Stimulated activated CD8-positive, alpha-beta memory T cell treated with anti-CD3 and anti-CD28 coated beads, Interleukin-7, amount 100 ng/mL, for 1 hour (primary cell): ENCODE results near the gene GRIN2A.
"Not testable (repeated sequence)": the region's sequence is repeated elsewhere in the genome, so short reads cannot be mapped to it uniquely, and the experiment has no call there.

Experiments used
- DNase-seq, 2 donors: peaks; one replicate each; pipeline ENCODE4 v3.0.0-alpha.2; 2020; ENCODE audit warnings: low read depth in 2 of 2

The GRIN2A gene

DNA sequence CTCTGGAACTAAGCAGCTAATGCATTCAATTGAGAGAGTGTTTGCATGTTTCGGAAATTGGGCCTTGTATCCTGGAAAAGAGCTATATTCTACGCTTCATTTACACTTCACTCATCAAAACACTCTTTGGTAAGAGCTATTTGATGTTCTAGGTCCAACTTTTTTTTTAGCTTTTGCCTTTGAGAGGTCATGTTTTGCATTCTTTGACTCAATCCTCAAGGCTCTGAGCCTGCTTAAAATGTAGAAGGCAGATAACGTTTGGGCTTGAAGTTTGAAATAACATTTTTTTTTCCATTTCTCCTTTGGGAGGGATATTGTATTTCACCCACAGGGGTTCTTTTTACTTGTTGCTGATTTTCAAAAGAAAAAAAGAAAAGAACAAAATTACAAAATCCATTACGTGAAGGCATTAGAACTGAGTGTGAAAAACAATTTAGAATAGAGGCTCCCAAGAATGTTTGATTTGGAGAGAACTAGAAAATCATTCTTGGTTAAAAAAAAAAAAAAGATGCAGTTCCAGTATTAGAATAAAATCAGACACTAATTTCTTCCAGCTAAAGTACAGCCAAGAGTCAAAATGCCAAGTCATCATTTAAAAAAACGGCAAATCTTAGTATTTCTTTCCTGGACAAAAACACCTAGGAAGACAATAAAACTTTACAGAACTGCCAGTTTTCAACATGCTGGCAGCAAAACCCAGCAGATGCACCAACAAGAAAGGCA, 268.5 kb downstream of the GRIN2A start:
- DNase-seq, result no peak

DNA sequence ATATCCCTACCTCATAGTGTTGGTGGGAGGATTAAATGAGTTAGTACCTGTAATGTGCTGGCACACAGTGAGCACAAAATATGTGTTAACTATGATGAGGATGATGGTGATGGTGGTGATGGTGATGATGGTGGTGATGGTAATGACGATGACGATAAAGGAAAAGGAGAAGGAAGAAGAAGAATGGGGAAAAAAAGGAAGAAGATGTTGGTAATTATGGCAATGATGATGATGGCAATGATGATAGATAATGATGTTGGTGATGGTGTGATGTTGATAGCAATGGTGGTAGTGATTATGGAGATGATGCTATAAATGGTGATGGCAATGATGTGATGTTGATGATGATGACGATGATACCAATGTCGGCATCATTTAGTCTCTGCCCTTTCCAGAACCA, 270.2 kb downstream of the GRIN2A start:
- DNase-seq, result no peak

DNA sequence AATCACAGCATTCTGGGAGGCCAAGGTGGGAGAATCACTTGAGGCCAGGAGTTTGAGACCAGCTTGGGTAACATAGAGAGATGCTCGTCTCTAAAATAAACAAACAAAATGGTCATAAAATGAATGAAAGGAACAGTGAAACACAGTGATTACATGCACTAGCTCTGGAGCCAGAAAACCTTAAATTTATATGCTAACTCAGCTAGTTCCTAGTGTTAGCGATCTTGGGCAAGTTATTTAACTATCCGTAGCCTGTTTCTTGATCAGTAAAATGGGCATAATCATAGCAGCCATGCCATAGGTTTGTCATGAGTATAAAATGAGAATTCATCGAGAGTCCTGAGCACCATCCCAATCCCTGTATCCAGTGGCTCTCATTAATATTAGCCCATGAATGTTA, 271.0 kb downstream of the GRIN2A start:
- DNase-seq, result no peak

DNA sequence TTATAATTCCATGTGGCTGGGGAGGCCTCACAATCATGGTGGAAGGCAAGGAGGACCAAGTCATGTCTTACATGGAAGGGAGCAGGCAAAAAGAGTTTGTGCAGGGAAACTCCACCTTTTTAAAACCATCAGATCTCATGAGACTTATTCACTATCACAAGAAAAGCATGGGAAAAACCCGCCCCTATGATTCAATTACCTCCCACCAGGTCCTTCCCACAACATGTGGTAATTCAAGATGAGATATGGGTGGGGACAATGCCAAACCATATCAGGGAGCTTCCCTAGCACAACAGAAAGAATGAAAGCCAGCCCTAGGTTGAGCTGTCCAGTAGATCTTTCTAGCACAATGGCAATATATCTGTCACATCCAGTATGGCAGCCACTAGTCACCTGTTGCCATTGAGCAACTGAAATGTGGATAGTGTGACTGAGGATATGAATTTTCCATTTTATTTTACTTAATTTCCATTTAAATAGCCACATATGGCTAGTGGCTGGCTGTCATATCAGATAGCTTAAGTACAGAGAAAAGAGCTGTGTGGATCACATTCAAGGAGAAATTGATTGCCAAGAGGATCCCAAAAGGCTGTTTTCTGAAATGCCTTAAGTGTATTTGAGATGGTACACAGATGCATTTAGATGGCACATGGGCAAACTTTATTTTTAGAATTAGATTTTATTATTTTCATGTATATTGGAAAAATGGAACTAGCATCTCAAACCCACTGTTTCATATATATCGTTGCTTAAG, 273.0 kb downstream of the GRIN2A start:
- no peak for DNase-seq

DNA sequence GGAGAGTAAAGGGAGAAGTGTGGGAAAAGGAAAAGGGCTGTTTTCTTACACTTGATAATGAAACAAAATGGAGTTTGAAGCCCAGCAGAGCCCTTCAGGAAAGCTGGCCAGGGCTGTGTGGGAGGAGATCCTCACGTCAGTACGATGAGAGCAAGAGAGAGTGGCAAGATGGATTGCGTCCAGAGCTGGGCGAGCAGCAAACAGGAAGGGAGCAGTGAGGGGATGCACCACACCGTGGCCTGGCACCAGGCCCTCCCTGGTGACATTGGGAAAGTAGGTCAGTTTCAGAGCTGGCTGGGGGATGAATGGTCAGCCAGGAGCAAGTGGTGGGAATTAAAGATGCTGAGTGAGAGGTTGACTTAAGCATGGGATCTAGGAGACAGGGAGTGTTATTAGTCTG, 273.6 kb downstream of the GRIN2A start:
- no peak for DNase-seq

DNA sequence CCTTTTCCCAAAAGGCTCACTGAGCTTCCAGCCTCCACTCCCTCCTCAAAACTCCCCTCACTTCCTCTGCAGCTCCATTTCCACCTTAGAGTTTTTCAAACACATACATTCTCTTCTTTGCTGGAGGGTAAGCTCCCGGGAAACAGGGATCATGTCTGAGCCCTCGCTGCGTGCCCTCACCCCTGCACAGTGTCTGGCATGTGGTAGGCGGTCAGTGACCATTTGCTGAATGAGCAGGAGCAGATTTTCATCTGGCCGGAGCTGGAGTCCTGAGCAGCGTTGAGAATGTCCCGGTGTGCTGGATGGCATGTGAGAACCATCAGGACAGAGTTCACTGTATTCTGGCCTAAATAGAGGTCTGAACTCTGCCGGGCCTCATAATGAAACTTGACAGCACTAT, 274.5 kb downstream of the GRIN2A start:
- no peak for DNase-seq

DNA sequence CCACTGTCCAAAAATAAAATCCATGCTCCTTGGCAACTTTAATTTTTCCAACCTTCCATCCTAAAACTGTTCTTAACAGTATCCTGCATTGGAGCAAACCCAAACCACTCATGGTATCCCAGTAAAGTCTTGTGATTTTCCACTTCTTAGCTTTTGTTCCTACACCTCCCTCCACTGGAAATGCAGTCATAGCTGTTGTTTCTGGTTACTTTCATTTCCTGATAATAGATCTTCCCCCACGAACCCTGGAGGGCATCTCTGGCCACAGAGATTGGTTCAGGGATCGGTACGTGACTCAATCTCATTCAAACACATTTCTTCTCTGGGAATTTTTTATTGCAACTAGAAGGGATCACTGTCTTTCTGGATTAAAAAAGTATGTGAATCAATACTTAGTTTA, 276.0 kb downstream of the GRIN2A start:
- no peak for DNase-seq

DNA sequence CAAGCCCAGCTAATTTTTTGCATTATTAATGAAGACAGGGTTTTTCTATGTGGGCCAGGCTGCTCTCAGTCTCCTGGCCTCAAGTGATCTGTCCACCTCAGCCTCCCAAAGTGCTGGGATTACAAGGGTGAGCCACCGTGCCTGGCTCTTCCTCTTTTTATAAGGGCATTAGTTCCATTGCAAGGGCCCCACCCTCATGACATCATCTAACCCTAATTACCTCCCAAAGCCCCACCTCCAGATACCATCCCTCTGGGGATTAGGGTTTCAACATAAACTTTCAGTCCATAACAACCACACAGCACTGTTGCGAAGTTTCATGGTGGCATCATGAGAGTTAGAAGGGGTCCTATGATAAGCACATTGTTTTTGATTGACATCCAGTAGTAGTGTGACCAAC, 277.7 kb downstream of the GRIN2A start:
- no peak for DNase-seq

DNA sequence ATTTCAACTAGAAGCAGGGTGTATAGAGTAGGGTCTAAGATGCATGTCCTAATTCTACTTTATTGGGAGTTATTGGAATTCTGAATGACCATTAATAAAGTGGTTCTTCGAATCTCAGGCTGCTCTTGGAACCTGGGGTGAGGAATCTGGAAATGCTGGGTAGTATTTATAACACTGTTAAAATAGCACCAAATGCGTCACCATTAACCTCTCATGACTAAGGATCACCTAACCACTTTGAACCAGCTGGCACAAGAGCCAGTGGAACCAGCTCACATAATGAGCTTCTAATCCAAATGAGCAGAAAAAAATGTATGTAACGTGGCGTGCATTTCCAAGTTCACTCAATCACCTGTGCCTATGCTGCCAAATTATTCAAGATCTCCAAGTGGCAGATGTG, 281.7 kb downstream of the GRIN2A start:
- no peak for DNase-seq

DNA sequence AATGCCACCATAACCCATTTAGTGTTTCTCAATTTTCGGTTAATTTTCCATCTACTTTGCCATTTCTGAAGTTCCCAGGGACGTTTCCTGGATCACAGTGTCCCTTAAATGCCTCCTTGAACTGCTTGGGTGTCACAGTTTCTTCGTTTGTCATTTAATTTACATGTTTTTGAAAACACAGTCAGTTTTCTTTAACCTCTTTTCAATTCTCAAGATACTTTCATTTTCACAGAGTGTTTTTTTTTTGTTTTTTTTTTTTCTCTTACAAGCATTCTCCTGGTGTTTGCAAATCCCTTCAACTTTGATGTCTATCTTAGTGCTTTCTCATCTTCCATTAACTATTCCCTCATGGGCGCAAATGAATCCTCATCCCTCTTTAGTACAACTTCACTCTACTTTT, 283.7 kb downstream of the GRIN2A start:
- no peak for DNase-seq

DNA sequence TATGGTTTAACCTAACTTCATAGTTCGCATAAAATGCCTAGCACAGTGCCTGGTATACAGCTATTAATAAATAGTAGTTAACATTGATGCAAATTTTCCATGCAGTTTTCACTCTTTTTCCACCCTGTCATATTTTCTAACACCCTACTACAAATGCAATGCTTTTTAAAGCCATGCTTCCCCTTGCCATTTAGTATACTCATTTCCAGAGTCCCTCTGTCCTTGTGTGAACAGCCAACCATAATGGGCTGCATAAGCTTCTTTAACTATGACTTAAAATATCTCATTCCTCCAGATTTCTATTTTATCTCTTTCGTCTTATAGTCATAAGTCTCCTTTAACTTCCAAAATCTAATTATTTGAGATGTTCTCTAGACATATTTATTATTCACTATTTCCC, 284.1 kb downstream of the GRIN2A start:
- no peak for DNase-seq

DNA sequence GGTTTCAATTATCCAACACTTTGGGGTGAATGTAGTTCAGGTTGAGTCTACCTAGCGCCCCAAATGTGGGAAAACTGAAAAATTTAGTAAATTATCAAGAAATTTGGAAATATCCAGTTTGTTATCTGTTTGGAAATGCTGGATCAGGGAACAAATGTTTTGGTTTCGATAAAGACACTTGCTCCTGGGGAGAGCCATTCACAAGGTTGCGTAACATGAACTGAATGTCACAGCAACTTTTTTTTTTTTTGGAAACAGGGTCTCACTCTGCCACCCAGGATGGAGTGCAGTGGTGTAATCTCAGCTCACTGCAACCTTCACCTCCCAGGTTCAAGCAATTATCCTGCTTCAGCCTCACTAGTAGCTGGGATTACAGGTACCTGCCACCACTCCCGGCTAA, 286.4 kb downstream of the GRIN2A start:
- no peak for DNase-seq

DNA sequence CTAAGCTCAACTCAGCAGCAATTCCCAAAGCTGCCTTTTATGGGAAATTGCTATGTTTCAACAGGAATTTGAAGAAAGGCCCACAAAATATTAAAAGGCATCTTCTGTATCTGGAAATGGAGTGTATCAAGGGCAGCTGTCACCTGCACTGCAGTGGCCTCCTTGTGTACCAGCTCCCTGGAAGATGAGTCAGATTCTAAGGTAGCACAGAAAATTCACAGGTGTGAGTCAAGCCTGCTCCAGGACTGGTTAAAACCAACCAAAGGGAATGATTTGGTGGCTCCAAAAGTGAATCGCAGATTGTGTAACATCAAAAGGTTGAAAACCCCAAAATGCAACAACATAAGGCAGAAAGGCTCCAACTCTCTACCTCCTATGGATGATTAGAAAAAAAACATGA, 296.4 kb downstream of the GRIN2A start:
- no peak for DNase-seq

DNA sequence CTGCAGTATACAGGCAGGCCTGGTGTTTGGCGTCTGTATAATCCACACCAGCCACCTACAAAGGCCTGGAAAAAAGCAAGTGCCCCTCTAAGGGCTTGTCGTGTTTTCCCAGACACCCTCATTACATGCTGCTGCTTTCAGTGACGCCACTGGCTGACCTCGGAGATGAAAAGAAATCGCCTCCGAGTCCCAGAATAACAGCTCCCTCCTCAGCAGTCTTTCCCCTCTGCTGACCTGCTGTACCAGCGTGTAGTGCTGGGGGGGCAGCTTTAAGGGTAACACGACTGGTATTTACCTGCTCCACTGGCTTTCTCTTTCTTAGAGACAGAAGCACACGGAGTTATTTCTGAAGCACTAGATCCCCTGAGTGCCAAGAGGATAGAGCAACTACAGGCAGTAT, 296.8 kb downstream of the GRIN2A start:
- no peak for DNase-seq

DNA sequence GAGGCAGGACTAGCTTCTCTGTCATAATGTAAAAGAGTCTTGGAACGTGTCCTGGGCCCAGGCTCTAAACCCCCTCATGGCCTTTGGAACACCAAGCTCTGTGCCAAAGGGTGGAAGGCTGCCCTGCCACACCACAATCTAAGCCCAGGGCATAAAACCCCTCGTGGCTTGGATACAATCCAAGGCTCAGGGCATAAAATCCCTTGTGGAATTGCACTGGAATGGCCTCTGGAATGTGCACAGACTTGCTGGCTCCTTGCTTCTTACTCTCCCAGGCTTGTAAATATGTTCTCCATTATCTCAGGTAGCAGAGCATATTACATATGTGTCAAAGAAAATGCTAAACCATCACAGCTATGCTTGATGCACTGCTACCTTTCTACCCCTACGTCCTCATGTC, 306.2 kb downstream of the GRIN2A start:
- DNase-seq, result not testable (repeated sequence)

DNA sequence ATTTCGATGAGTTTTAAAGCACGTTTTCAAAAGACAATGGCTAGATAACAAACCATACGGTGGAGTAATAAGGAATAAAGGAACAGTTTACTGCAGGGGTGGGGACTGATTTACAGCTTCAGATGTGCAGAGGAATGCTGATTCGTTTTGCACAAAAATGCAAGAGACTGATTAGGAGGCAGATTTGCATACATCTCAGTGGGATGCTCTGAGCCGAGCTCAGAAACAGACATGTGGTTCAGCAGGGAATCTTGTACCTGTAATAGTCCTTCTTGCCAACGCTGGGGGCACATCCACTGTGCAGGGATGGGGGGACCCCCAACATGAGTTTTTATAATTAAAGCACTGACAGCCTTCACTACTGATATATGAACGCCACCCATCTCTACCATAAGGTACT, 308.0 kb downstream of the GRIN2A start:
- no peak for DNase-seq

DNA sequence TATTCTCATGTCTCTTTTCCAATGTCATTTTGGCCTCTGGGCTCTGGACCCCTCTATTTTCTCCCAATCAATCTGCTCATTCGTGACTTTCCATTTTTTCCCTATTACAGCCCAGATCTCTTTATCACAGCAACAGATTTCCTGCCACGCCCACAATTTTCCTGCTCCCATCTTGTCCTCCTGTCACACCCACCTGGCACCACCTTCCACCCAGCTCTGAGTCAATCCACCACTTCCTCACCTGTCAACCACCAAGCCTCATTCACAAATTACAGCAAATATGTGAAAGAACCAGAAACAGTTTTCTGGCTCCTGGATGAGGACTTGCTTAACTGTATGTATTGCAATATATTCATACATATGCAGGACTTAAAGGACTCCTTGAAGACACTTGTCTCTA, 311.3 kb downstream of the GRIN2A start:
- no peak for DNase-seq

DNA sequence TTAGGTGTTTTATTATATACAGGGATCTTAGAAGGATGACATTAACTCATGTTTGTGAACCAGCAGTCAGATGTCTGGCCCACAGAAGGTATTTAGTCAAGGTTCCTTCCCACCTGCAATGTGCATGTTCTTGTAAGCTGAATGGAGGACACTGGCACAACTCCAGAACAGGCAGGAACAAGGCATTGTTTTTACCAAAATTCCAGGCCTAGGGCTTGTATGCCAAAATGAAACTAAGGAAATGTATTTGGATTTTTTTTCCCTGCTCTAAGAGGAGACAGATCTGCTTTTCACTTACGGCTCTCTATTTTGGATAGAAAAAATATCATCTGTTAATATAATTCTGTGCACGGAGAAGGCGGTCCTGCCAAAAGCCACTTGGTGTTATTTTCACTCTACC, 312.5 kb downstream of the GRIN2A start:
- no peak for DNase-seq

DNA sequence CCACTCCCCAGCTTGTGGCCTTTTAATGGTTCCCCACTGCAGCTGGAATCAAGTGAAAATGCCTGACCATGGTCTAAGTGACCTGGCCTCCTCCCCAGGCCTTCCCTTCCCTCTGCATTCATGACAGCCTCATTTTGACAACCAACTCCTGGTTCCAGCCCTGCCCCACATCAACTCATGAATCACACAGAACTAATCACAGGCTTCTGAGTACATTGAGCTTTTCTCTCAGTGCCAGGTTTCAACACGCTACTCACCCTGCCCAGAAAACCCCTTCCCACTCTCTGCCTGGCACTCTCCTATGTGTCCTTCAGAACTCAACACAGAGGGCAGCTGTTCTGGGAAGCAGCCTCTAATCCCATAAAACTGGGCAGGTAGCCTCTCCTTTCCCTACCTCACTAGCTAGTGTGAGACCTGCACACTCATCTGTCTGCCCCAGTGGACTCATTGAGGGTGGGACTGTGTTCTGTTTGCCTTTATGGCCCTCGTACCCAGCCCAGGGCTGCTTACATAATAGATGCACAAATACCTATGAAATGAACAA, 313.6 kb downstream of the GRIN2A start:
- DNase-seq, result no peak

DNA sequence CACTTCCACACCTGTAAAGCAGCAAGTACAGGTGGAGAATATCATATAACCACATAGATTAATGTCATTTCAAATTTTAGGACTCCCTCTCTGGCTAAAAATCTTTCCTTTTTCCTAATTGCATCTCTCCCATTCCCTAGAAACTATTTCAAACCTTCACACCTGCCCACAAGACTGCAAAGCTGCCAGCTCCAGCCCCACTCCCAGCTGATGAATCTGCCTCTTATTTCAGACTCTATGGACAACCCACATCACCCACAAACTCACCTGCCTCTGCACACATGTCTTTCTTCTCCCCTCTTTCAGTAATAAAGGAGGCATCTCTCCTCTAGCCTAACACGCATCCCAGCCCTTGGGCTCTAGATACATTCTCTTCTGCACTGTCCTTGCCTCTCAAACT, 315.1 kb downstream of the GRIN2A start:
- DNase-seq, result no peak

DNA sequence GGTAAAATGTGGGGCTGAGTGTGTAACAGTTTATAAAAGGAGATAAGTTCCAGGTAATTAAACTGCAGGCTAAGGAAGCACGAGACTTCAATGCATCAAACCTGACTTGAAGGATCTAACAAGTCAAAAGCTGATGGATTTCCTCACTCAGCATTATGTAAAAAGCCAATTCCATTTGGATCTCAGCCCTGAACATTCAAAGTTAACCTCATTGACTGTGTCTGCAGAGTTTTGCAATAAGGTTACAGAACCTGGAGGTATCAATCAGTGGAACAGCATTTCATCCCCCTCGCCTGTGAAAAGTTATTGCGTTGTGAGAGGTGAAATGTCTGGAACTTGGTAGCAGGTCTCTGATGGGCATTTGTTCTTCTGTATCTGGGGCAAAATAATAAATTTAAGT, 317.8 kb downstream of the GRIN2A start:
- DNase-seq, result no peak

DNA sequence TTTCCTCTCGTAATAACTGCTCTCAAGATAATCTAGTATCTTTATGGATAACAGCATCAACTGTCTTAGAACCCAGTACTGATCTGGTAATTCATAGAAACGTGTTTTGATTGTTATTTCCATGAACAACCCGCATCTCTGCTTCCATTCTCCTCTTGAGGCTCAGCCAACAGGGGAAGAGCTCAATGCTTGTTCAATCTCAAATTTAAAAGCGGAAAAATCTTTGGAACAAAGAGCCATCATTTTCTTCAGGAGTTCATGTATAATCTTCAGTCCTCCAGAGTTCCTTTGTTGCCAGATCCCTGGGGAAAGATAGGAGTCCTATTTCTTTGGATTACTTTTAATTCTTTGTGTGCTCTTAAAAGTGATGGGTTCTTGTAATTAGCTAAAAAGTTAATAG, 319.9 kb downstream of the GRIN2A start:
- no peak for DNase-seq

DNA sequence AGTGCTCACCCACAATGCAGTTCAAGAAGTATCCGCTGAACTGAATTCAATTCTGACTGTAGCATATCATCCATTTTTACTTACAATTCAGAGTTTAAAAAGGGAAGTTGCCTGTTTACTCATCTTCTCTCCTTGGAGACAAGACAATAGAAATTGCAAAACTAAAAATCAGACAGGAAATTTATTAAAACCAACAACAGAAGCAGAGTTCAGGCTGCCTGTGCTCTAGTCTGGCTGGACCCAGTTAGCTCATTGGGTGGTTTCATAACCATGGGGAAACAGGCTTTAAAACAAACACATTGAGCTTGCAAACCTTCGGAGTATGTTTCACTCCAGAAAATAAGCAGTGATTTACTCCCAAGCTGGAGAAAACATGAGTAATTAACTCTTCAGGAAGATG, 321.4 kb downstream of the GRIN2A start:
- no peak for DNase-seq
